NCI-H69 (cell line): ENCODE data around the gene HMGN3.
A peak's percentile ranks its signal among the peaks of the same experiment; 100 is the strongest.
"Not testable (repeated sequence)": the region's sequence is repeated elsewhere in the genome, so short reads cannot be mapped to it uniquely, and the experiment has no call there.

Experiments
- DNase-seq: peaks from one replicate; lab custom pipeline; 2025; lab: John Stamatoyannopoulos, UW

HMGN3 gene

DNA sequence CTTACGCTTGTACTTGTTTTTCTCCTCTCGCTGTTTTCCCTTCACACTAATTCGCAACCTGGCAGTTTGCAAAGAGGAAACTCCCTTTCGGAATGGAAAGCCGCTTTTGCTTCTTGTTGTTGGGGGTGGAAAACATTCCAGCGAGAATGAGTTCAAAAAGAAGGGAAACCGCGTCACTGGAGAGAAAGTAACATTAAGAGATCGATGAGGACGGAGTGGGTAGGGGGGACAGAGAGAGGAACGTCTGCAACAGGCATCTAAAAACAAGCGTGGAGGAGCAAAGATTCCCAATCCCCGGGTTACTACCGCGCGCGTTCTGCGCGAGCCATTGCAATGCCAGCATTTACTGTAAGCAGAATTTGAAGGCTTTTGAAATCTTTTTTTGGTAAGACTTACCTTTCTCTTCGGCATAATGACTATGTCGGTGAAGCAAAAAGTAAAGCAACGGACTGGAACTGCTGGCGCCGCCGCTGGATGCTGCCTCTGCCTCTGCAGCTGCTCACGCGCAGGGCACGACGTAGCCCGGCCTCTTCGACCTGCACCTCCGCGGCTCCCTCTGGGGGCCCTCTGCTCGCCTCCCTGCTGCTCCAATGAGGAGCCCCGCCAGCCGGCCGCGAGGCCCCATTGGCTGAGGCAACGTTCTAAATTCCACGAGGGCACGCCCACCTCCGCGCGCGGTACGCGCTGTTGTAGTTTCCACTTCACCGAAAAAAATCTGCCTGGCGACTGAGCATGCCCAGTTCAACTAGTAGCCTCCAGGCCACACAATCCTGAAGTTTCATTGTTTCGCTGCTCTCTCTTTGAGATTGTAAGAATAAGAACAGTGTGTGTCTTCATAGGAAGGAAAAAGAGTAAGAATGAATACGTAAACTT lies at the start of gene HMGN3:
TSS of gene HMGN3 (minus strand) at position 533 of the 873 bp plus-strand sequence.
- DNase-seq, result peak; percentile 99

DNA sequence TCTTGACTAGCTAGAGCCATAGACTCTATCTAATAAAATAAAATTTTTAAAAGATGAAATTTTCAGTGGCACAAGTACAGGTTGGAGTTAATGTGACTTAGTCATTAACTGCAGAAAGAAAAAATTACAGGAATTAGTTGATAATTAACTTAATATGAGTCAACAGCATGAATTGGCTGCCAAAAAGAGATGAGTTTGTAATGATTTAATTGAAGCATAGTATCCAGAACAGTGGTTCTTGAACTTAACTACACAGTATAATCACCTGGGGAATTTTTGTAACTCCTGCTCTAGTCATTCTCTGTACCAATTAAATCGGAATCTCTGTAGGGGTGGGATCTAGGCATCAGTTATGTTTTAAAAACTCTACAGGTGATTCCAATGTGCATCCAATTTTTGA lies 46.3 kb upstream of the HMGN3 start:
- no peak for DNase-seq

DNA sequence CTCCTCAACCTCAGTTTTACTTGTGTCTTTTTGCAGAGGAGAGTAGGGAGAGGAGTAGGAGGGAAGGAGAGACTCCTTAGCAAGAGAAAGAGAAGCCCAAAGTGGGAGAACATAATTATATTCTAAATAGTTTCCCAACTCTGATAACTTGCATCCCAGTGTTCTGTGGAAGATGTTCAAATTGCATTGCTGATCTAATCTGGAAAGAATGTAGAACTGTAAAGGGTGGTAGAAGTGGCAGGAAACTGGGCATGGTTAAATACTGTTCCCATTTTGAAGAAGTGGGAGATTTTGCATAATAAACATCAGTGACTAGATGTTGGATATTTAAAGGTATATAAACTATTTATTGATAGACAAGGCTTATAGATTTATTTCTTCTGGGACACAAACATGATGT lies 42.6 kb upstream of the HMGN3 start:
- DNase-seq, result no peak

GRCh38 chr6:79269877-79270276 lies 35.4 kb upstream of the HMGN3 start:
- DNase-seq, result no peak

DNA sequence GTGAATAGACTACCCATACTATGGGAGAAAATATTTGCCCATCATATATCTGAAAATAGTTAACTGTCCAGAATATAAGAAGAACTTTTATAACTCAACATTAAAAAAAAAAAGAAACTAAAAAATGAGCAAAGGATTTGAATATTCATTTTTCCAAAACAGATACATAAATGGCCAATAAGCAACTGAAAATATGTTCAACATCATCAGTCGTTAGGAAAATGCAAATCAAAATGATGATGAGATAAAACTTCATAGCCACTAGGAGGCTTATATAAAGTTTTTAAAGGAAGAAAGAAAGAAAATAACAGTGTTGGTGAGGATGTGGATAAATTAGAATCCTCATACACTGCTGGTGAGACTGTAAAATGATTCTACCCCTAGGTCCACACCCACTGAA lies 32.6 kb upstream of the HMGN3 start:
- DNase-seq, result no peak

DNA sequence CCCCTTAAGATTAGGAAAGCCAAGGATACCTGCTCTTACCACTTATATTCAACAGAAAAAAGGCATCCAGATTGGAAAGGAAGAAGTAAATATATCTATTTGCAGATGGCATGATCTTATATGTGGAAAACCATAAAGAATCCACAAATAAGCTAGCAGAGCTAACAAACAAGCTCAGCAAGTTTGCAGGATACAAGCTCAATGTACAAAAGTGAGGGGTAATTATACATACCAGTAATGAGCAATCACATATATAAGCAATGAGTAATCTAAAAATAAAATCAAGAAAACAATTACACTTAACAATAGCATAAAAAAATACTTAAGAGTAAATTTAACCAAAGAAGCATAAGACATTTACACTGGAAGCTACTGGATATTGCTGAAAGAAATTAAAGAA lies 31.6 kb upstream of the HMGN3 start:
- no peak for DNase-seq

GRCh38 chr6:79263359-79263758 lies 28.9 kb upstream of the HMGN3 start:
- no peak for DNase-seq

DNA sequence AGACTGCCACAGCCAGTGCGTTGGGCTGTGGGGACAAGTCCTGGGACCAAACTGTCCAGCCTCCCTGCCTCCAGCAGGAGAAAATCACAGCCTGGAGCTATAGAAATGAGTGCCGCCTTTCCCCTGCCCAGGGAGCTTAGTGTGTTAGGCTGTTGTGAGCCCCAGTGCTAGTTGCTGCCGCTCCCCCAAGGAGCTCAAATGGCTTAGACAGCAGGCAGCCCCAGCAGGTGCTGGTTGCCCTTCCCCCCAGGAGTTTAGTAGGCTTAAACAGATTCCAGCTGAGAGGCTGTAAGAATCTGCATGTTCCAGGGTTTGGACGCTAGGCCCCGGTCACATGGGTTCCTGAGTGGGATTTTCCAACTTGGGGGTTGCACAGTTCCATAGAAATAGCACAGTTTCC lies 27.2 kb upstream of the HMGN3 start:
- DNase-seq, result peak; percentile 67

DNA sequence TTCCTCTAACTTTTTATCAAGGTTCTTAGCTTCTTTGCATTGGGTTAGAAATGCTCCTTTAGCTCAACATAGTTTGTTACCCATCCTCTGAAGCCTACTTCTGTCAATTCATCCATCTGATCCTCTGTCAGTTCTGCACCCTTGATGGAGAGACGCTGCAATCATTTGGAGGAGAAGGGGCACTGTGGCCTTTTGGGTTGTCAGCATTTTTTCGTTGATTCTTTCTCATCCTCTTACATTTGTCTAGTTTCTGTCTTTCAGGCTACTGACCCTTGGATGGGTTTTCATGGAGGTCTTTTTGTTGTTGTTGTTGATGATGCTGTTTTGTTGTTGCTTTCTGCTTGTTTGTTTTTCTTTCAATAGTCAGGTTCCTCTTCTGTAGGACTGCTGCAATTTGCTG lies 26.3 kb upstream of the HMGN3 start:
- DNase-seq, result no peak

DNA sequence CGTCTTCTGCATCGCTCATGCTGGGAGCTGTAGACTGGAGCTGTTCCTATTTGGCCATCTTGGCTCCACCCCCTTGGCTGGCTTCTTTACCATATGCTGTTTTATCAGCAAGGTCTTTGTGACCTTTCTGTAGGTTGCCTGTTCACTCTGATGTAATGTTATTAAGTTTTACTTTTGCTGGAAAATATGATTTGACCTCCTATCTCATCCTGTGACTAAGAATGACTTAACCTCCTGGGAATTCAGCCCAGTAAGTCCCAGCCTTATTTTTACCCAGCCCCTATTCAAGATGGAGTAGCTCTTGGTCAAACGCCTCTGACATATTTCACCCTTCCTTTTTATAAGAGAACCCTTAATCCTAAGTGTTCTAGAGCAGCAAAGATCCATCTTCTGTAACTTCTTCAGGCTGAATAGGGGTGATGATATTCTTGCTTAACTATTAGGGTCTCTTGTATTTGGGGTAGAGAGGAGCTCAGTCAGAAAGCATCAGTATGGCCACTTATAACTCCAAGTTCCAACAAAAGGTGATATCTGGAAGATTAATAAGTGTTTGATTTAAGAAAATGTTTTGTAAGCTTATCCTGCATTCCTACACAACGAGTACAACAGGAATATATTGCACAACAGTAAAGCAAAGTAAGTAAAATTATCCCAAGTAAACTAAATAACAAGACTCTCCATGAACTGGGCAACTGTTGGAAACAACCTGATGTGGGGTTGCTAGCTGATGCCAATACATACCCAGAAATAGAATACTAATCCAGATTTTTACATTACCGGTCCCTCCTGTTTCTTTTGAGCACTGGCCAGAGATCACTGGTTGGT lies 23.1 kb upstream of the HMGN3 start:
- DNase-seq, result no peak

DNA sequence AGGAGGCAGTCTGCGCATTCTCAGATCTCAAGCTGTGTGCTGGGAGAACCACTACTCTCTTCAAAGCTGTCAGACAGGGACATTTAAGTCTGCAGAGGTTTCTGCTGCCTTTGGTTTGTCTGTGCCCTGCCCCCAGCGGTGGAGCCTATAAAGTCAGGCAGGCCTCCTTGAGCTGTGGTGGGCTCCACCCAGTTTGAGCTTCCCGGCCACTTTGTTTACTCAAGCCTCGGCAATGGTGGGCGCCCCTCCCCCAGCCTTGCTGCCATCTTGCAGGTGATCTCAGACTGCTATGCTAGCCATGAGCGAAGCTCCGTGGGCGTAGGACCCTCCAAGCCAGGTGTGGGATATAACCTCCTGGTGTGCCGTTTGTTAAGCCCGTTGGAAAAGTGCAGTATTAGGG lies 22.3 kb upstream of the HMGN3 start:
- DNase-seq, result not testable (repeated sequence)

DNA sequence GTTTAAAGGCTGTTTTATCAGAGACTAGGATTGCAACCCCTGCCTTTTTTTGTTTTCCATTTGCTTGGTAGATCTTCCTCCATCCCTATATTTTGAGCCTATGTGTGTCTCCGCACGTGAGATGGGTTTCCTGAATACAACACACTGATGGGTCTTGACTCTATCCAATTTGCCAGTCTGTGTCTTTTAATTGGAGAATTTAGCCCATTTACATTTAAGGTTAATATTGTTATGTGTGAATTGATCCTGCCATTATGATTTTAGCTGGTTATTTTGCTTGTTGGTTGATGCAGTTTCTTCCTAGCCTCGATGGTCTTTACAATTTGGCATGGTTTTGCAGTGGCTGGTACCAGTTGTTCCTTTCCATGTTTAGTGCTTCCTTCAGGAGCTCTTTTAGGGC lies 20.6 kb upstream of the HMGN3 start:
- not testable (repeated sequence) for DNase-seq

DNA sequence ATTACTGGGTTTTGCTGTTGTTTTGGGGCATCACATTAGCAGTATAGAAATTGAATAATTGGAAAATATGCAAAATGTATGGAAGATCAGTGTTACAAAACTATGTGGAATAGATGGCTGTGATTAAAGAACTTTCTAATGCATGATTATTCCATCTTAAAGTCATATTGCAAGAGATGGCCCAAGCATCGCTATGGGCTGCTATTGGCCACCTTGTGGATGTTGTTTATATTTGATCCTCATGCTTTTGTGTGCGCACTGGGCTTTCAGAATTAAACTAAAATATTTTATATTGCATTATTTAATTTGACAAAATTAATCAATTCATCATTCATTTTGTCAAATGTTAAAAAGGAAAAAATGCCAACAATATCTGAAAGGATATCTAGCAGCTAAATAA lies 16.1 kb upstream of the HMGN3 start:
- DNase-seq, result peak; percentile 25

DNA sequence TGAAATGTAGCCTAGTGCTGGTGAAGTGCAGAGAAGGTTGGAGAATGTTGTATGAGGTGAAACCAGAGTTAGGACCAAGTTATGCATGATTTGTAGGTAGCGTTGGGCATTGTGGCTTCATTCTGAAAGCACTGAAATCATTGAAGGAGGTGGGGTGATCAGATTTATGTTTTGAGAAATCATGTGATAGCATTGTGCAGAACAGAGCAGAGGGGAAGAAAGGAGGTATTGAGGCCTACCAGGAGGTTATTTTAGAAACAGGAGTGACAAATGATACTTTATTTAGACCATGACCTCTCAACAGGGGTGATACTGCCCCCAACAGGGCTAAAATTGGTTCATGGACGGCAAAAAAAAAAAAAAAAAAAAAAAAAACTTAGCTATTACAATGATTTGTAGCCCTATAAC lies 15.6 kb upstream of the HMGN3 start:
- DNase-seq, result peak; percentile 29

DNA sequence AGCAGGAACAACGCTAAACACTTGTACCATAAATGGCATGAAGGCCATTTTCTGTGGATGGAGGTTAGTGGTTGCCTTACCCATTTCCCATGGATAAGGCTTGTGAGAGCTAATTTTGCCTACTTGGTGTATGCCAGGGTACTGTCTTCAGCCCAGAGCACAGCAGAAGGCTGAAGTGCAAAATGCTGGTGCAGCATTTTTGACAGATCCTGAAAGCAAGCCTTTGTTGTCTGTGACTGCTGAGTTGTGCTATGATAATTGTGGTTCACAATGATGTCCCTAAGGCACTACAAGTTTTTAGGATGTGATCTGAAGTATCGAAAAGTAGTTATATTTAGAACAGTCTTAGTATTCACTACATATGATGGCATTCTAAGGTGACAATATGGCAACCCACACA lies 14.7 kb upstream of the HMGN3 start:
- DNase-seq, result no peak

- no peak for DNase-seq
These were observed 12.4 kb upstream of the HMGN3 start for GRCh38 chr6:79246891-79247290.

GRCh38 chr6:79241228-79241627 lies 6.7 kb upstream of the HMGN3 start:
- peak; percentile 16 for DNase-seq

DNA sequence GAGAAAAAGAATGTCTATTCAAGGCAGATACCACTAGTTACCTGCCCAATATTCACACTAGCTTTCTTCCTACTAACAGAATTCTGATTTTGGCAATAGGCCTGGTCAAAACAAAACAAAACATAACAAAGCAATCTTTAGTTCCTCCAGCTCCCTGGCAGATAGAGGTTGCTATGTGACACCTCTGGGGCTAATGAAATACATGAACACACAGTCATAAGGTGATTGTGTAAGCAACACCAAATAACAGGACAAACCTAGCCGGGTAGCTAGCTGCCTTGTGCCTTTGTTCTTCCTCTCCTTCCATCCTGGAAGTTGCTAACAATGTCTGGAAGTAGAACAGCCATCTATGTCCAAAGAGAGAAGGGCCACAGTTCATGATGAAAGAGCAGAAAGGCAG lies 6.0 kb upstream of the HMGN3 start:
- peak; percentile 25 for DNase-seq

DNA sequence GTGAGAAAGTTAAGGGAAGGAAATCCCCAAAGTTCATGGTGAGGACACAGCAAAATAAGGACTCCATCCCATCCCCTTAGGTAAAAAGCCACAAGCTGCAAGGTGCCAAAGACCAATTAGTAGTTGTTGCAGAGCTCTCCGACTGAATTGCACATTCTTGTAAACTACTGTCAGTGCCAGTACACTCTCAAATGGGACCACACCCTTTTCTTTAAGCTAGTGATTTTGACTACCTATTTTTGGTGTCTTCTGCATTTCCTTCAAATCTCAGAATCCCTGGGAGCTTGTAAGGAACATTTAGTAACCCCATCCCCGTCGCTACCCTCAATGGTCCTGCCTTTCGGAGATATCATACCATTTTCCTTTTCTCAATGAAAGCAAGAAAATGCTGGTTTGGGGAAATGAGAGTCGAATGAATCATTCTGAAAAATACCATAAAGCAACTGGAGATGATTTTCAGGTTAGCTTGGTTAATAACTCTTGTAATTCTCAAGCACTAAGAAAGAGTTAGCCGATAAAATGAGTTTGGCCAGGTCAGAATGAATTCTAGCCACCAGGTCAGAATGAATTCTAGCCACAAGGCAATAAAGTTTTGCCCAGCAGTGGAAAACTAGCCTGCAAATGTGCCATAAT lies 5.2 kb upstream of the HMGN3 start:
- DNase-seq, result no peak

DNA sequence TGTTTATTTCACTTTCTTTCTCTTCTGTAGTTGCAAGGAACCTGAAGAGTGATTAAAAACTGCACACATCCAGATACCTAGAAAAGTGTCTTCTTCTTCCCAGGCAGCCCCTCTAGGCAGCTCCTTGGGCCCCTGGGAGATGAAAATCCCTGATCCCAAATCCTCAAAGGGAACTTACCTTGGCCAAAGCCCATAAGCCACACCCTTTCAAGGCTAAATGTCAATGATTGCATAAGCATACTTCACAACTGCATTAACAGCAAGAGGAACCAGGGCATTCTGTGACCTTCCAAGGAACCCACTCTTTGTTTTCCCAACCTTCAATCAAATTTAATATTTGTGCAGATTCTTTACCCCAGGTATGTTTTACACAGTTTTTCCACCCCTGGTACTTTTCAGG lies 4.4 kb upstream of the HMGN3 start:
- DNase-seq, result peak; percentile 26

- DNase-seq, result no peak
These were observed 2.2 kb upstream of the HMGN3 start for GRCh38 chr6:79236711-79237110.

GRCh38 chr6:79233611-79234149 lies 802 bp downstream of the HMGN3 start:
- peak; percentile 98 for DNase-seq
